ENCODE results near the gene ITPR2. TPM values are rescaled to one million over a fixed set of nuclear protein-coding genes. Genes with fewer than 3 reads are reported as not detected.

ITPR2 gene
- total RNA-seq, 2 experiments from 2014 or later: 28.8 to 29.9 TPM

GRCh38 chr12:26803552-26803951 is 29.4 kb downstream of the ITPR2 start:
- Histone ChIP-seq H3K36me3 (ENCODE audit: insufficient read depth, low read length) (no peaks in the 10 kb centered on the region), H3K9me3 (ENCODE audit: control insufficient read depth in 1 of 2, insufficient read depth in 1 of 2, low read length in 2 of 2) (peaks cover 0 to 4% of the 10 kb centered on the region in 2 experiments), H3K4me1 (ENCODE audit: insufficient read depth, low read length) (no peaks in the 10 kb centered on the region), H3K27me3 (ENCODE audit: control insufficient read depth in 1 of 2, insufficient read depth in 2 of 2, low read length in 2 of 2) (no peaks in the 10 kb centered on the region), H3K27ac (ENCODE audit: low read depth in 1 of 2, low read length in 2 of 2) (no peak overlapping the region), H3K4me3 (ENCODE audit: low read length) (no peak overlapping the region)
- DNase-seq (no peak), ATAC-seq (ENCODE audit: poor library complexity) (no peak)
- H3K9me3 Mint-ChIP-seq: no peaks in the 10 kb centered on the region
- TF ChIP-seq, protein P1, sequence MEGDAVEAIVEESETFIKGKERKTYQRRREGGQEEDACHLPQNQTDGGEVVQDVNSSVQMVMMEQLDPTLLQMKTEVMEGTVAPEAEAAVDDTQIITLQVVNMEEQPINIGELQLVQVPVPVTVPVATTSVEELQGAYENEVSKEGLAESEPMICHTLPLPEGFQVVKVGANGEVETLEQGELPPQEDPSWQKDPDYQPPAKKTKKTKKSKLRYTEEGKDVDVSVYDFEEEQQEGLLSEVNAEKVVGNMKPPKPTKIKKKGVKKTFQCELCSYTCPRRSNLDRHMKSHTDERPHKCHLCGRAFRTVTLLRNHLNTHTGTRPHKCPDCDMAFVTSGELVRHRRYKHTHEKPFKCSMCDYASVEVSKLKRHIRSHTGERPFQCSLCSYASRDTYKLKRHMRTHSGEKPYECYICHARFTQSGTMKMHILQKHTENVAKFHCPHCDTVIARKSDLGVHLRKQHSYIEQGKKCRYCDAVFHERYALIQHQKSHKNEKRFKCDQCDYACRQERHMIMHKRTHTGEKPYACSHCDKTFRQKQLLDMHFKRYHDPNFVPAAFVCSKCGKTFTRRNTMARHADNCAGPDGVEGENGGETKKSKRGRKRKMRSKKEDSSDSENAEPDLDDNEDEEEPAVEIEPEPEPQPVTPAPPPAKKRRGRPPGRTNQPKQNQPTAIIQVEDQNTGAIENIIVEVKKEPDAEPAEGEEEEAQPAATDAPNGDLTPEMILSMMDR (IDR thresholded peaks at IDR 0.05): no peak
- ChIA-PET CTCF (no interaction called here), POLR2A (no interaction called here)
- intact Hi-C loops (cut with DNase I, micrococcal nuclease): no loop called here
- no peak overlapping the region for H3K4me3 Mint-ChIP-seq
- H3K27ac Mint-ChIP-seq: no peak overlapping the region
- peaks cover 40% of the 10 kb centered on the region for H3K4me1 Mint-ChIP-seq (ENCODE audit: low read depth)
- H3K27me3 Mint-ChIP-seq: no peaks in the 10 kb centered on the region
- no peaks in the 10 kb centered on the region for H3K36me3 Mint-ChIP-seq (ENCODE audit: low read depth)

DNA sequence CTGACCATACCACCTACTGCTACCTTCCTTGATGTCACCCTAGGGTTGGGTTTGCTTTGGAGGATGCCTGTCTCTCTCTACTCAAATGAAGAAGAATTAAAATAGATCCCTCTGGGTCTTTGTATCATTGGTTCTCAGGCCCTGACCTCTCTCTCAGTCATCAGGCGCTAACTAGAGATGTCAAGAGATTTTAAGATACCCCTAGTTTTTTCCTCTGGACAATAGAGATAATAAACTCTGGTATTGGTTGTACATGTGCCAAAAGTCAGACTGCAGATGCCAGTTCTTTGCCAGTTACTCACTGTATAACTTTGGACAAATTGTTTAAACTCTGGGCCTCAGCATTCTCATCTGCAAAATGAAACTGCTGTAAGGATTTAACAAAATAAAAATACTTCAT is 31.5 kb downstream of the ITPR2 start:
- H3K36me3 Mint-ChIP-seq (ENCODE audit: low read depth): no peaks in the 10 kb centered on the region
- no peak overlapping the region for H3K4me3 ChIP-seq (ENCODE audit: low read length)
- no peak for ATAC-seq (ENCODE audit: poor library complexity)
- H3K36me3 ChIP-seq (ENCODE audit: insufficient read depth, low read length): no peaks in the 10 kb centered on the region
- no peak for DNase-seq
- H3K4me1 Mint-ChIP-seq (ENCODE audit: low read depth): peaks cover 36% of the 10 kb centered on the region
- H3K9me3 Mint-ChIP-seq: no peaks in the 10 kb centered on the region
- H3K27me3 ChIP-seq (ENCODE audit: control insufficient read depth in 1 of 2, insufficient read depth in 2 of 2, low read length in 2 of 2): no peaks in the 10 kb centered on the region
- no peaks in the 10 kb centered on the region for H3K27me3 Mint-ChIP-seq
- peaks cover 0 to 4% of the 10 kb centered on the region in 2 experiments for H3K9me3 ChIP-seq (ENCODE audit: control insufficient read depth in 1 of 2, insufficient read depth in 1 of 2, low read length in 2 of 2)
- no peaks in the 10 kb centered on the region for H3K4me1 ChIP-seq (ENCODE audit: insufficient read depth, low read length)
- TF ChIP-seq, protein P1 (IDR thresholded peaks at IDR 0.05): no peak
- ChIA-PET POLR2A (no interaction called here), CTCF (no interaction called here)
- intact Hi-C loops (cut with DNase I, micrococcal nuclease): no loop called here
- H3K27ac Mint-ChIP-seq: no peak overlapping the region
- H3K4me3 Mint-ChIP-seq: no peak overlapping the region
- H3K27ac ChIP-seq (ENCODE audit: low read depth in 1 of 2, low read length in 2 of 2): no peak overlapping the region

DNA sequence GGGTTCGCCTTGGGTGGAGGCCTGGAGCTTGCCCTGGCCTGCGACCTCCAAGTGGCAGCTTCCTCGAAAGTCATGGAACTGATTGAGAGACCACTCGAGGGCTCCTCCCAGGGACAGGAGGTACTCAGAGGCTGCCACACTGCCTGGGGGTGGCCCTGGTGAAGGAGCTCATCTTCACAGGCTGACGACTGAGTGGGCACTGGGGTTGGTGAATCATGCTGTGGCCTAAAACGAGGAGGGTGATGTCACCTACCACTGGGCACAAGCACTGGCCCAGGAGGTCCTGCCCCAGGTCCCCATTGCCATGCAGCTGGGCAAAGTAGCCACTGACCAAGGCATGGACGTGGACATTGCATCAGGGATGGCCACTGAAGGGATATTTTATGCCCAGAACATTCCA is 32.1 kb downstream of the ITPR2 start:
- ChIA-PET POLR2A (no interaction called here), CTCF (no interaction called here)
- no peaks in the 10 kb centered on the region for H3K27me3 ChIP-seq (ENCODE audit: control insufficient read depth in 1 of 2, insufficient read depth in 2 of 2, low read length in 2 of 2)
- Mint-ChIP-seq H3K27ac (no peak overlapping the region), H3K4me1 (ENCODE audit: low read depth) (peaks cover 36% of the 10 kb centered on the region), H3K9me3 (no peaks in the 10 kb centered on the region), H3K27me3 (no peaks in the 10 kb centered on the region), H3K4me3 (no peak overlapping the region), H3K36me3 (ENCODE audit: low read depth) (no peaks in the 10 kb centered on the region)
- no peak for ATAC-seq (ENCODE audit: poor library complexity)
- TF ChIP-seq, protein P1 (IDR thresholded peaks at IDR 0.05): no peak
- no peaks in the 10 kb centered on the region for H3K4me1 ChIP-seq (ENCODE audit: insufficient read depth, low read length)
- H3K36me3 ChIP-seq (ENCODE audit: insufficient read depth, low read length): no peaks in the 10 kb centered on the region
- peaks cover 0 to 4% of the 10 kb centered on the region in 2 experiments for H3K9me3 ChIP-seq (ENCODE audit: control insufficient read depth in 1 of 2, insufficient read depth in 1 of 2, low read length in 2 of 2)
- H3K4me3 ChIP-seq (ENCODE audit: low read length): no peak overlapping the region
- H3K27ac ChIP-seq (ENCODE audit: low read depth in 1 of 2, low read length in 2 of 2): no peak overlapping the region
- DNase-seq: no peak
- intact Hi-C loops (cut with DNase I, micrococcal nuclease): no loop called here
